K562 (cell line): ENCODE measurements around the gene MTHFSD. TPM values are rescaled to one million over a fixed set of nuclear protein-coding genes. Genes with fewer than 3 reads are reported as not detected.

Source experiments
- ATAC-seq: fragments of 200-7000 bp; cut with Tn5 transposase; 3 replicates; pipeline ENCODE4 v1.9.1; 2020; ENCODE audit warnings: moderate library complexity
- BruUV-seq: library from RNA; stranded (reverse); fragments of 400-500 nt; replicated peaks from 2 replicates; lab custom pipeline; 2021; lab: Mats Ljungman, UMichigan
- CTCF ChIA-PET: fragments of 300-600 bp; formaldehyde crosslinking; extraction: SDS; loops from one replicate; lab custom pipeline; 2021; ENCODE audit warnings: low intra/inter-chr PET ratio; lab: Yijun Ruan, JAX
- POLR2A ChIA-PET: fragments of 300-600, 350-650 bp; sonication (Branson Sonifier 250); formaldehyde crosslinking; extraction: SDS; loops from one replicate; lab custom pipeline; 2021; ENCODE audit warnings: antibody characterized with exemption, inconsistent platforms; lab: Yijun Ruan, JAX
- DNase-seq, 4 experiments: peaks; one replicate each; pipeline versions ENCODE4 v3.0.0 to v3.0.0-alpha.2; 2011 to 2018; ENCODE audit warnings: low spot score in 3 of 4, mixed read lengths in 3 of 4; ENCODE audit errors: extremely low read depth in 1 of 4
- FAIRE-seq: peaks from 2 replicates; lab custom pipeline; 2011; peaks lifted over from hg19 to GRCh38; lab: Jason Lieb, UNC
- H2AFZ ChIP-seq: 2 replicates; pipeline ENCODE4 v1.6.0; 2011; ENCODE audit warnings: low read depth, low read length, control low read depth, inconsistent platforms
- H3K27ac ChIP-seq: fragments of 200-600 bp; 3 replicates; pipeline ENCODE4 v1.8.0; 2011; ENCODE audit warnings: low read depth, mild to moderate bottlenecking, control low read depth, inconsistent platforms, low read length, moderate library complexity, mixed read lengths; ENCODE audit errors: extremely low read depth
- H3K27me3 ChIP-seq, 2 experiments: fragments of 300-600 bp in 1 of 2; 2 replicates in 1 of 2; 3 replicates in 1 of 2; pipeline versions ENCODE4 v1.6.0 to v1.8.0; 2011; ENCODE audit warnings: inconsistent platforms in 2 of 2, low read length in 2 of 2, mild to moderate bottlenecking in 1 of 2, mixed read lengths in 1 of 2, moderate library complexity in 1 of 2; ENCODE audit not compliant: control insufficient read depth in 2 of 2, insufficient read depth in 2 of 2
- H3K36me3 ChIP-seq: fragments of 300-600 bp; 3 replicates; pipeline ENCODE4 v1.8.0; 2011; ENCODE audit warnings: mild to moderate bottlenecking, low read length, inconsistent platforms; ENCODE audit not compliant: control insufficient read depth, insufficient read depth
- H3K4me1 ChIP-seq, 2 experiments: fragments of 200-600 bp in 1 of 2; replicated peaks in 1 of 2; 2 replicates in 1 of 2; 3 replicates in 1 of 2; pipeline versions ENCODE4 v1.5.1 to v1.8.0; 2011; ENCODE audit warnings: inconsistent platforms in 2 of 2, low read length in 2 of 2, mild to moderate bottlenecking in 1 of 2, mixed read lengths in 1 of 2, moderate library complexity in 1 of 2; ENCODE audit not compliant: control insufficient read depth in 2 of 2, insufficient read depth in 2 of 2
- H3K4me2 ChIP-seq: 2 replicates; pipeline ENCODE4 v1.6.1; 2011; ENCODE audit warnings: low read length, control low read depth, inconsistent platforms, mixed read lengths; ENCODE audit not compliant: insufficient read depth
- H3K4me3 ChIP-seq: fragments of 200-600 bp; sonication (generic), shearing (Covaris generic); 2 replicates; pipeline ENCODE4 v1.5.1; 2016; ENCODE audit warnings: control low read depth, inconsistent platforms
- H3K79me2 ChIP-seq: fragments of 200-600 bp; 3 replicates; pipeline ENCODE4 v1.8.0; 2011; ENCODE audit warnings: low read length, inconsistent platforms; ENCODE audit not compliant: control insufficient read depth, insufficient read depth
- H3K9ac ChIP-seq, 2 experiments: 2 replicates each; pipeline versions ENCODE4 v1.6.0 to v1.6.1; 2011; ENCODE audit warnings: low read depth in 2 of 2, low read length in 2 of 2, control low read depth in 1 of 2, inconsistent platforms in 1 of 2, mild to moderate bottlenecking in 1 of 2, mixed read lengths in 1 of 2; ENCODE audit not compliant: insufficient read depth in 1 of 2
- H3K9me1 ChIP-seq: one replicate; pipeline ENCODE4 v1.6.0; 2011; ENCODE audit warnings: inconsistent platforms, mild to moderate bottlenecking, low read length, moderate library complexity; ENCODE audit not compliant: control insufficient read depth, insufficient read depth
- H3K9me3 ChIP-seq: replicated peaks from 2 replicates; pipeline ENCODE4 v1.5.1; 2011; ENCODE audit warnings: low read depth, low read length, inconsistent platforms; ENCODE audit not compliant: control insufficient read depth, insufficient read depth
- H4K20me1 ChIP-seq: replicated peaks from 2 replicates; pipeline ENCODE4 v1.6.1; 2011; ENCODE audit warnings: low read length, inconsistent platforms, mixed read lengths; ENCODE audit not compliant: control insufficient read depth, insufficient read depth
- COPS2 ChIP-seq: fragments of 450-650 bp; conservative IDR thresholded peaks from 2 replicates; pipeline ENCODE4 v1.6.1; 2016; ENCODE audit warnings: mild to moderate bottlenecking, moderate library complexity
- FUS ChIP-seq: fragments of 200-400 bp; formaldehyde crosslinking; optimal IDR thresholded peaks from 2 replicates; pipeline ENCODE3; 2017; ENCODE audit warnings: low read depth, low read length
- HDAC6 ChIP-seq: IDR thresholded peaks from 2 replicates; pipeline ENCODE4 v1.6.1; 2012; ENCODE audit warnings: low read depth, mild to moderate bottlenecking, control low read depth, inconsistent platforms, low read length, moderate library complexity
- HINFP ChIP-seq: fragments of 450-650 bp; conservative IDR thresholded peaks from 2 replicates; pipeline ENCODE4 v1.6.1; 2016; ENCODE audit warnings: missing genetic modification characterization, low read depth, mild to moderate bottlenecking, control low read depth, missing compliant biosample characterization
- HLTF ChIP-seq: fragments of 450-650 bp; IDR thresholded peaks from 2 replicates; pipeline ENCODE4 v1.6.1; 2016
- LCOR ChIP-seq: sonication (generic); formaldehyde crosslinking; IDR thresholded peaks from 2 replicates; pipeline ENCODE4 v1.8.0; 2022; ENCODE audit warnings: mild to moderate bottlenecking, missing genetic modification reagents
- MTA3 ChIP-seq: fragments of 450-650 bp; formaldehyde crosslinking; IDR thresholded peaks from 2 replicates; pipeline ENCODE4 v1.6.1; 2017; ENCODE audit warnings: mild to moderate bottlenecking, borderline replicate concordance
- RAD21 ChIP-seq, 2 experiments: fragments of 250-450 bp in 1 of 2; fragments of 450-650 bp in 1 of 2; sonication (Bioruptor Pico) in 1 of 2; formaldehyde crosslinking in 1 of 2; IDR thresholded peaks in 1 of 2; conservative IDR thresholded peaks in 1 of 2; 2 replicates each; pipeline versions ENCODE4 v1.4.0 to v1.8.0; 2020 to 2022; ENCODE audit warnings: mild to moderate bottlenecking in 2 of 2, moderate library complexity in 1 of 2
- RBBP5 ChIP-seq: fragments of 200-600 bp; sonication (generic); IDR thresholded peaks from 2 replicates; pipeline ENCODE4 v1.6.1; 2012; ENCODE audit warnings: borderline replicate concordance, mild to moderate bottlenecking, low read length, control low read depth, inconsistent platforms; ENCODE audit not compliant: insufficient read depth, poor library complexity, severe bottlenecking
- SMC3 ChIP-seq: conservative IDR thresholded peaks from 2 replicates; pipeline ENCODE4 v1.6.1; 2011; ENCODE audit warnings: low read depth, low read length, improper control_type of control experiment; ENCODE audit not compliant: insufficient read depth
- THRAP3 ChIP-seq: fragments of 450-650 bp; IDR thresholded peaks from 2 replicates; pipeline ENCODE4 v1.6.1; 2016; ENCODE audit warnings: mild to moderate bottlenecking, inconsistent platforms, borderline replicate concordance
- YBX1 ChIP-seq: fragments of 450-650 bp; IDR thresholded peaks from 2 replicates; pipeline ENCODE4 v1.7.1; 2016; ENCODE audit warnings: mild to moderate bottlenecking
- ZBTB8A ChIP-seq: fragments of 450-650 bp; IDR thresholded peaks from 2 replicates; pipeline ENCODE4 v1.6.1; 2018; ENCODE audit warnings: mild to moderate bottlenecking, moderate library complexity; ENCODE audit not compliant: partially characterized antibody
- ZNF445 ChIP-seq: fragments of 250-450 bp; sonication (Bioruptor Pico); IDR thresholded peaks from 2 replicates; pipeline ENCODE4 v1.4.0; 2020; ENCODE audit warnings: low read depth, mild to moderate bottlenecking, moderate library complexity
- WGBS: fragments of 100-300 bp; shearing (Covaris generic); methylation state at CpG from one replicate; pipeline ENCODE4 v1.1.6; 2016; ENCODE audit warnings: low coverage, mixed read lengths; ENCODE audit not compliant: insufficient coverage; ENCODE audit errors: missing lambda C conversion rate; 5-methylcytosine and 5-hydroxymethylcytosine counted together
- in situ Hi-C: fragments of 300-500 bp; cut with MboI; formaldehyde crosslinking; loops from 4 replicates; pipeline ENCODE4 v1.15.0; 2018; ENCODE audit warnings: inconsistent platforms, mixed read lengths
- intact Hi-C: fragments of 100-400 bp; cut with micrococcal nuclease; formaldehyde crosslinking; loops from 2 replicates; pipeline ENCODE4 v1.14.2; 2022
- polyA plus RNA-seq, 8 experiments: library from polyadenylated mRNA; depleted of rRNA in 4 of 8; stranded (reverse) in 5 of 8; unstranded in 3 of 8; fragments of >200 nt; fragmentation: Nextera tagmentation in 2 of 8; fragmentation: Illumina TruSeq in 1 of 8; extraction: Ambion mirVana in 2 of 8; extraction: Trizol in 1 of 8; gene quantifications; 2 replicates each; pipeline versions ENCODE4 v1.2.1 to v1.2.3, GENCODE V29; 2011 to 2014; ENCODE audit warnings: inconsistent platforms in 1 of 8, missing spikeins in 1 of 8
- total RNA-seq, 7 experiments: library from RNA; depleted of rRNA in 6 of 7; stranded (reverse); fragments of >200 nt in 6 of 7; fragmentation: Illumina TruSeq in 2 of 7; extraction: Trizol in 2 of 7; gene quantifications; 2 replicates each; pipeline versions ENCODE4 v1.2.1 to v1.2.3, GENCODE V29; 2011 to 2021; ENCODE audit warnings: low replicate concordance in 1 of 7

MTHFSD gene
- total and polyA plus RNA-seq, 9 of the 15 experiments (the other 6 are each of a cell fraction or from before 2014, with no cell fraction given): 3.2 to 20.2 (median 12.0) TPM

- POLR2A ChIA-PET: interaction anchor here (0.7 kb wide), 1 partner anchor 179 kb away, joined by 4 read pairs; no protein-coding TSS in a partner anchor
Measured at GRCh38 chr16:86512860-86513470, 42.1 kb downstream of the MTHFSD start.

More at GRCh38 chr16:86512860-86513470, 42.1 kb downstream of the MTHFSD start:
- no peak overlapping the region for H3K4me3 ChIP-seq
- no TSS peak for BruUV-seq
- H3K9me3 ChIP-seq: no peaks in the 10 kb centered on the region
- intact Hi-C loops (loop anchor here (10.0 kb wide), 1 partner anchor 468 kb away; no protein-coding TSS in a partner anchor), in situ Hi-C loops (loop anchor here (10.0 kb wide), 2 partner anchors 468 to 688 kb away; no protein-coding TSS in a partner anchor)
- H2AFZ ChIP-seq: no peak overlapping the region
- no peaks in the 10 kb centered on the region for H4K20me1 ChIP-seq
- H3K36me3 ChIP-seq: no peaks in the 10 kb centered on the region
- no peak overlapping the region for H3K9ac ChIP-seq
- TF ChIP-seq YBX1 (no peak), COPS2 (no peak), HLTF (no peak), SMC3 (no peak), RAD21 (CRISPR knock-in tag; conservative IDR thresholded peaks at IDR 0.05 in 1 of 2, IDR thresholded peaks at IDR 0.05 in 1 of 2) (no peak), THRAP3 (no peak), MTA3 (no peak), ZNF445 (CRISPR knock-in tag) (no peak), FUS (no peak), HINFP (tag) (no peak), LCOR (no peak), RBBP5 (no peak), ZBTB8A (no peak), HDAC6 (no peak)
- WGBS: 5% methylated on average over 28 of the region's 29 CpGs
- H3K27ac ChIP-seq: no peak overlapping the region
- H3K4me1 ChIP-seq: peaks cover 0 to 12% of the 10 kb centered on the region in 2 experiments; a peak in 2 of 5 replicates
- no peak for FAIRE-seq
- no peak overlapping the region for H3K4me2 ChIP-seq
- no peaks in the 10 kb centered on the region for H3K9me1 ChIP-seq
- no peaks in the 10 kb centered on the region for H3K79me2 ChIP-seq
- CTCF ChIA-PET: interaction anchor here (0.6 kb wide), 1 partner anchor 691 kb away, joined by 3 read pairs; no protein-coding TSS in a partner anchor
- ATAC-seq: no peak
- H3K27me3 ChIP-seq: peaks cover 21 to 56% of the 10 kb centered on the region in 2 experiments; a peak in 3 of 5 replicates
- no peak for DNase-seq
